Caco-2 (cell line): ENCODE data around the gene CHID1. TPM values are rescaled to one million over a fixed set of nuclear protein-coding genes. Genes with fewer than 3 reads are reported as not detected.

ENCODE experiments used
- BruUV-seq: library from RNA; stranded (reverse); fragments of 400-500 nt; replicated peaks from 2 replicates; lab custom pipeline; 2021; lab: Mats Ljungman, UMichigan
- CTCF ChIA-PET: fragments of 300-600 bp; sonication (Branson Sonifier 250); formaldehyde crosslinking; loops from one replicate; lab custom pipeline; 2022; ENCODE audit warnings: antibody characterized with exemption; lab: Charles Lee
- POLR2A ChIA-PET: fragments of 300-600 bp; sonication (Branson Sonifier 250); formaldehyde crosslinking; loops from one replicate; lab custom pipeline; 2022; ENCODE audit warnings: antibody characterized with exemption; lab: Charles Lee
- DNase-seq, 2 experiments: peaks; one replicate each; pipeline versions ENCODE4 v3.0.0 to v3.0.0-alpha.2; 2020 to 2022
- H3K27me3 ChIP-seq: replicated peaks from 2 replicates; pipeline ENCODE4 v1.6.0; 2011; ENCODE audit warnings: low read length; ENCODE audit not compliant: control insufficient read depth, insufficient read depth
- H3K36me3 ChIP-seq: 2 replicates; pipeline ENCODE4 v1.5.1; 2011; ENCODE audit warnings: low read length; ENCODE audit not compliant: control insufficient read depth, insufficient read depth
- H3K4me1 ChIP-seq: fragments of 250-450 bp; sonication (Bioruptor Pico); 2 replicates; pipeline ENCODE4 v1.5.1; 2020; ENCODE audit warnings: mild to moderate bottlenecking
- H3K4me3 ChIP-seq: 2 replicates; pipeline ENCODE4 v1.5.1; 2011; ENCODE audit warnings: low read depth, mild to moderate bottlenecking, control low read depth, low read length
- H3K9me3 ChIP-seq: fragments of 250-450 bp; sonication (Bioruptor Pico); 2 replicates; pipeline ENCODE4 v1.5.1; 2020; ENCODE audit warnings: mild to moderate bottlenecking, moderate library complexity
- H3K27ac Mint-ChIP-seq: one replicate; pipeline ENCODE4 v1.8.0; 2022; ENCODE audit warnings: mixed read lengths; ENCODE audit not compliant: unreplicated experiment
- H3K27me3 Mint-ChIP-seq: one replicate; pipeline ENCODE4 v1.8.0; 2022; ENCODE audit warnings: mixed read lengths; ENCODE audit not compliant: insufficient read depth, unreplicated experiment
- H3K36me3 Mint-ChIP-seq: one replicate; pipeline ENCODE4 v1.8.0; 2022; ENCODE audit warnings: mild to moderate bottlenecking, mixed read lengths; ENCODE audit not compliant: insufficient read depth, unreplicated experiment
- H3K4me1 Mint-ChIP-seq: one replicate; pipeline ENCODE4 v1.8.0; 2022; ENCODE audit warnings: low read depth, mixed read lengths; ENCODE audit not compliant: unreplicated experiment
- H3K4me3 Mint-ChIP-seq: one replicate; pipeline ENCODE4 v1.8.0; 2022; ENCODE audit warnings: mild to moderate bottlenecking, moderate library complexity, mixed read lengths; ENCODE audit not compliant: unreplicated experiment
- H3K9me3 Mint-ChIP-seq: one replicate; pipeline ENCODE4 v1.8.0; 2022; ENCODE audit warnings: mixed read lengths; ENCODE audit not compliant: unreplicated experiment
- intact Hi-C: fragments of 100-400 bp; cut with micrococcal nuclease; formaldehyde crosslinking; loops from one replicate; pipeline ENCODE4 v1.10.0; 2022; ENCODE audit not compliant: unreplicated experiment
- total RNA-seq: library from RNA; stranded (reverse); gene quantifications from 2 replicates; pipeline ENCODE4 v1.2.3, GENCODE V29; 2022
- TF ChIP-seq, protein P1 (sequence below), 2 experiments: fragments of 200-600 bp in 1 of 2; IDR thresholded peaks; 1 replicate in 1 of 2; 2 replicates in 1 of 2; pipeline versions ENCODE4 v1.5.1 to v1.8.0; 2011 to 2022; ENCODE audit warnings: antibody characterized with exemption in 1 of 2, control low read depth in 1 of 2, inconsistent platforms in 1 of 2, low read depth in 1 of 2, low read length in 1 of 2, mild to moderate bottlenecking in 1 of 2, moderate library complexity in 1 of 2; ENCODE audit not compliant: insufficient read depth in 1 of 2, severe bottlenecking in 1 of 2, unreplicated experiment in 1 of 2

Gene CHID1
- total RNA-seq, 1 experiment from 2014 or later, result 180 TPM

DNA sequence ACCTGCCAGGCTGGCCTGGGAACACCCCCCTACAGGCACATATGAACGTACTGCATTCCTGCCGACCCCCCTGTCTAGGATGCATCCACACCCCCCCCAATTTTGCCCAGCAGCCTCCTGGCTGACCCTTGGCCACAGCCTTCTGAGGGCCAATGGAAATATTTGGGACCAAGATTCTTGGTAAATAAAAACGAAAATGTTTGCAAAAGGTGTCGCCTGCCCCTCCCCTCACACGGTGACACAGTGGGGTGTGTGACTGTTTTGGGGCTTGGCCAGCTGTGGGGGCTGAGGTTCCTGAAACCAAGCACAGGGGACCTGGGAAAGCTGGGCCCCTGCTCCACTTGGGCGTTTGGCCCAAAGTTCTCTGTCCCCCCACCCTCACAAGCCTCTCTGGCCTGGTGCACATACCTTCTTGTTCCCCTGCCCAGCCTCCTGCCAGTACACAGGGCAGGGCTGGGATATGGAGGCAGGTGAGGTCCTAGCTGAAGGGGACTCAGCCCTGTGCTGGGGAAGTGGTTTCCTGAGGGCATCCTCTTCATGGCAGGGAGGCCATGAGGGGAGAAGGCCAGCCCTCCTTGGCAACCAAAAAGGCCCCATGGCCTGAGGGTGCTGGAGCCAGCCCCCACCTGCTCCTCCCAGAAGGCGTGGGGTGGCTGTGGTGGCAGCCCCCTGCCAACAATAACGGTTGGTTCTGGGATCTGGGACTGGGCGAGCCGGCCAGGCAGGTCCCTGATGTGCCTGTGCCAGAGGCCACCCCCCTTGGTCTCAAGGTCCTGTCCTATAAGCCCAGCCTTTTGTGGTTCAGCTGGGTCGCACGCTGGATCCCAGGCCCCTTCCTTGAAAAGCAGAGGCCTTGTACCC, 85.0 kb downstream of the CHID1 start:
- H3K4me3 Mint-ChIP-seq, result no peak overlapping the region
- intact Hi-C loops, result no loop called here
- no peaks in the 10 kb centered on the region for H3K27me3 Mint-ChIP-seq
- H3K4me3 ChIP-seq, result no peak overlapping the region
- H3K27ac Mint-ChIP-seq, result peak overlapping the region; percentile 8
- no peaks in the 10 kb centered on the region for H3K9me3 Mint-ChIP-seq
- H3K9me3 ChIP-seq, result no peaks in the 10 kb centered on the region
- peaks cover 2% of the 10 kb centered on the region for H3K36me3 ChIP-seq
- POLR2A ChIA-PET, result no interaction called here
- peaks cover 13% of the 10 kb centered on the region for H3K4me1 Mint-ChIP-seq
- H3K27me3 ChIP-seq, result no peaks in the 10 kb centered on the region
- TF ChIP-seq, protein P1, sequence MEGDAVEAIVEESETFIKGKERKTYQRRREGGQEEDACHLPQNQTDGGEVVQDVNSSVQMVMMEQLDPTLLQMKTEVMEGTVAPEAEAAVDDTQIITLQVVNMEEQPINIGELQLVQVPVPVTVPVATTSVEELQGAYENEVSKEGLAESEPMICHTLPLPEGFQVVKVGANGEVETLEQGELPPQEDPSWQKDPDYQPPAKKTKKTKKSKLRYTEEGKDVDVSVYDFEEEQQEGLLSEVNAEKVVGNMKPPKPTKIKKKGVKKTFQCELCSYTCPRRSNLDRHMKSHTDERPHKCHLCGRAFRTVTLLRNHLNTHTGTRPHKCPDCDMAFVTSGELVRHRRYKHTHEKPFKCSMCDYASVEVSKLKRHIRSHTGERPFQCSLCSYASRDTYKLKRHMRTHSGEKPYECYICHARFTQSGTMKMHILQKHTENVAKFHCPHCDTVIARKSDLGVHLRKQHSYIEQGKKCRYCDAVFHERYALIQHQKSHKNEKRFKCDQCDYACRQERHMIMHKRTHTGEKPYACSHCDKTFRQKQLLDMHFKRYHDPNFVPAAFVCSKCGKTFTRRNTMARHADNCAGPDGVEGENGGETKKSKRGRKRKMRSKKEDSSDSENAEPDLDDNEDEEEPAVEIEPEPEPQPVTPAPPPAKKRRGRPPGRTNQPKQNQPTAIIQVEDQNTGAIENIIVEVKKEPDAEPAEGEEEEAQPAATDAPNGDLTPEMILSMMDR (IDR thresholded peaks at IDR 0.05; ENCODE audit: insufficient read depth in 1 of 2, low read depth in 1 of 2, low read length in 1 of 2, severe bottlenecking in 1 of 2, unreplicated experiment in 1 of 2), result no peak
- peaks cover 45% of the 10 kb centered on the region for H3K4me1 ChIP-seq
- CTCF ChIA-PET, result no interaction called here
- DNase-seq, result no peak
- no TSS peak for BruUV-seq
- peaks cover 41% of the 10 kb centered on the region for H3K36me3 Mint-ChIP-seq

DNA sequence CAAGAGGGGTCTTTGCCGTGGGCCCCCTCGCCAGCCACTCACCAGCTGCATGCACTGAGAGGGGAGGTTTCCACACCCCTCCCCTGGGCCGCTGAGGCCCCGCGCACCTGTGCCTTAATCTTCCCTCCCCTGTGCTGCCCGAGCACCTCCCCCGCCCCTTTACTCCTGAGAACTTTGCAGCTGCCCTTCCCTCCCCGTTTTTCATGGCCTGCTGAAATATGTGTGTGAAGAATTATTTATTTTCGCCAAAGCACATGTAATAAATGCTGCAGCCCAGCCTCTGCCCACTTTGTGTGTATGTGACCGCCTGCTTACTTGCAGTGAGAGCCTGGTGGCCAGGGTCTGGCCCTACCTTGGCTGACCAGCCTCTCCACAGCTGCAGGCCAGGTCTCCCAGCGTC, 85.7 kb downstream of the CHID1 start:
- Mint-ChIP-seq H3K27me3 (no peaks in the 10 kb centered on the region), H3K36me3 (peaks cover 41% of the 10 kb centered on the region), H3K9me3 (no peaks in the 10 kb centered on the region), H3K4me3 (no peak overlapping the region), H3K27ac (peak overlapping the region; percentile 8), H3K4me1 (peaks cover 13% of the 10 kb centered on the region)
- Histone ChIP-seq H3K9me3 (no peaks in the 10 kb centered on the region), H3K4me1 (peaks cover 49% of the 10 kb centered on the region), H3K36me3 (peaks cover 2% of the 10 kb centered on the region), H3K27me3 (no peaks in the 10 kb centered on the region), H3K4me3 (no peak overlapping the region)
- POLR2A ChIA-PET, result no interaction called here
- TF ChIP-seq, protein P1 (IDR thresholded peaks at IDR 0.05; ENCODE audit: insufficient read depth in 1 of 2, low read depth in 1 of 2, low read length in 1 of 2, severe bottlenecking in 1 of 2, unreplicated experiment in 1 of 2), result no peak
- CTCF ChIA-PET, result no interaction called here
- intact Hi-C loops, result no loop called here
- BruUV-seq, result no TSS peak
- no peak for DNase-seq

DNA sequence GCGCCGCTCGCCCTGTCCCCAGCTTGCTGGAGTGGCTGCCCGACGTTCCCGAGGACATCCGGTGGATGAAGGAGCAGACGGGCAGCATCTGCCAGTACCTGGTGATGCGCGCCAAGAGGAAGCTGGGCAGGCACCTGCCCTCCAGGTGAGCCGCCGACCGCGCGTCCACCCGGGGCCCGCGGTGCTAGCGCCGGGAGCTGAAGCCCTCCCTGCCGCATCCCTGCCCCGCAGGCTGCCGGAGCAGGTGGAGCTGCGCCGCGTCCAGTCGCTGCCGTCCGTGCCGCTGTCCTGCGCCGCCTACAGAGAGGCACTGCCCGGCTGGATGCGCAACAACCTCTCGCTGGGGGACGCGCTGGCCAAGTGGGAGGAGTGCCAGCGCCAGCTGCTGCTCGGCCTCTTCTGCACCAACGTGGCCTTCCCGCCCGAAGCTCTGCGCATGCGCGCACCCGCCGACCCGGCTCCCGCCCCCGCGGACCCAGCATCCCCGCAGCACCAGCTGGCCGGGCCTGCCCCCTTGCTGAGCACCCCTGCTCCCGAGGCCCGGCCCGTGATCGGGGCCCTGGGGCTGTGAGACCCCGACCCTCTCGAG, 86.2 kb downstream of the CHID1 start:
- peaks cover 44% of the 10 kb centered on the region for H3K4me1 ChIP-seq
- no TSS peak for BruUV-seq

More for the DNA sequence above, 86.2 kb downstream of the CHID1 start:
- H3K27me3 Mint-ChIP-seq, result no peaks in the 10 kb centered on the region
- H3K36me3 Mint-ChIP-seq, result peaks cover 41% of the 10 kb centered on the region
- no peak overlapping the region for H3K27ac Mint-ChIP-seq
- no peak for DNase-seq
- TF ChIP-seq, protein P1 (IDR thresholded peaks at IDR 0.05; ENCODE audit: insufficient read depth in 1 of 2, low read depth in 1 of 2, low read length in 1 of 2, severe bottlenecking in 1 of 2, unreplicated experiment in 1 of 2), result no peak
- Histone ChIP-seq H3K27me3 (no peaks in the 10 kb centered on the region), H3K9me3 (no peaks in the 10 kb centered on the region), H3K4me3 (no peak overlapping the region), H3K36me3 (peaks cover 2% of the 10 kb centered on the region)
- no peak overlapping the region for H3K4me3 Mint-ChIP-seq
- intact Hi-C loops, result no loop called here
- peaks cover 13% of the 10 kb centered on the region for H3K4me1 Mint-ChIP-seq
- ChIA-PET CTCF (interaction anchor here (0.6 kb wide), 1 partner anchor 12 kb away, joined by 4 read pairs; no protein-coding TSS in a partner anchor), POLR2A (no interaction called here)
- no peaks in the 10 kb centered on the region for H3K9me3 Mint-ChIP-seq
